Measurements from ENCODE around the gene GRK2.
A peak's percentile ranks its signal among the peaks of the same experiment; 100 is the strongest.

Gene GRK2

DNA sequence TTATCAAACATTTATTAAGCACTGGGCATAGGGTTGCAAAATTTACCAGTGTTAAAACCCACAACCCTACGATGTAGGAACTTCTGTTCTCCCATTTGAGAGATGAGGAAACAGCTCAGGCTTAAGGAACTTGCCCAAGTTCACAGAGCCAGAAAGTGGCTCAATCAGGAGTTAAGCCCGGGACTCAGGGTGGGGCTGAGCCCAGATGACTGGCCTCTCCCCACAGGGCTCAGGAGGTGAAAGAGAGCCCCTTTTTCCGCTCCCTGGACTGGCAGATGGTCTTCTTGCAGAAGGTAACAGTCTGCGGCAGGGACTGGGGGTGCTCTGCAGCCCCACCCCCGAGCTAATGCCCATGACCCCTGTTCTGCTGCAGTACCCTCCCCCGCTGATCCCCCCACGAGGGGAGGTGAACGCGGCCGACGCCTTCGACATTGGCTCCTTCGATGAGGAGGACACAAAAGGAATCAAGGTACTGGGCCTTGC, 17.2 kb downstream of the GRK2 start:
- no peak for DNase-seq

DNA sequence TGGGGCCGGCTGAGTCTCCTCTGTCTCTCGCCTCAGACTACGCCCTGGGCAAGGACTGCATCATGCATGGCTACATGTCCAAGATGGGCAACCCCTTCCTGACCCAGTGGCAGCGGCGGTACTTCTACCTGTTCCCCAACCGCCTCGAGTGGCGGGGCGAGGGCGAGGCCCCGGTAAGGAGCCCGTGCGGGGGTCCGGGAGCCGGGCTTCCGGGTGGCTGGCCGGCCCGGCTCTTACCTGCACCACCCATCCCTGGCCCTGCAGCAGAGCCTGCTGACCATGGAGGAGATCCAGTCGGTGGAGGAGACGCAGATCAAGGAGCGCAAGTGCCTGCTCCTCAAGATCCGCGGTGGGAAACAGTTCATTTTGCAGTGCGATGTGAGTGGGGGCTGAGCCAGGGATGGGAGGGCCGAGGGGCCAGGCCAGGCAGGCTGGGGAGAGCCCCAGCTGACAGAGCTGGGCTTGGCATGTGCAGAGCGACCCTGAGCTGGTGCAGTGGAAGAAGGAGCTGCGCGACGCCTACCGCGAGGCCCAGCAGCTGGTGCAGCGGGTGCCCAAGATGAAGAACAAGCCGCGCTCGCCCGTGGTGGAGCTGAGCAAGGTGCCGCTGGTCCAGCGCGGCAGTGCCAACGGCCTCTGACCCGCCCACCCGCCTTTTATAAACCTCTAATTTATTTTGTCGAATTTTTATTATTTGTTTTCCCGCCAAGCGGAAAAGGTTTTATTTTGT, 18.7 kb downstream of the GRK2 start:
- no peak for DNase-seq

DNA sequence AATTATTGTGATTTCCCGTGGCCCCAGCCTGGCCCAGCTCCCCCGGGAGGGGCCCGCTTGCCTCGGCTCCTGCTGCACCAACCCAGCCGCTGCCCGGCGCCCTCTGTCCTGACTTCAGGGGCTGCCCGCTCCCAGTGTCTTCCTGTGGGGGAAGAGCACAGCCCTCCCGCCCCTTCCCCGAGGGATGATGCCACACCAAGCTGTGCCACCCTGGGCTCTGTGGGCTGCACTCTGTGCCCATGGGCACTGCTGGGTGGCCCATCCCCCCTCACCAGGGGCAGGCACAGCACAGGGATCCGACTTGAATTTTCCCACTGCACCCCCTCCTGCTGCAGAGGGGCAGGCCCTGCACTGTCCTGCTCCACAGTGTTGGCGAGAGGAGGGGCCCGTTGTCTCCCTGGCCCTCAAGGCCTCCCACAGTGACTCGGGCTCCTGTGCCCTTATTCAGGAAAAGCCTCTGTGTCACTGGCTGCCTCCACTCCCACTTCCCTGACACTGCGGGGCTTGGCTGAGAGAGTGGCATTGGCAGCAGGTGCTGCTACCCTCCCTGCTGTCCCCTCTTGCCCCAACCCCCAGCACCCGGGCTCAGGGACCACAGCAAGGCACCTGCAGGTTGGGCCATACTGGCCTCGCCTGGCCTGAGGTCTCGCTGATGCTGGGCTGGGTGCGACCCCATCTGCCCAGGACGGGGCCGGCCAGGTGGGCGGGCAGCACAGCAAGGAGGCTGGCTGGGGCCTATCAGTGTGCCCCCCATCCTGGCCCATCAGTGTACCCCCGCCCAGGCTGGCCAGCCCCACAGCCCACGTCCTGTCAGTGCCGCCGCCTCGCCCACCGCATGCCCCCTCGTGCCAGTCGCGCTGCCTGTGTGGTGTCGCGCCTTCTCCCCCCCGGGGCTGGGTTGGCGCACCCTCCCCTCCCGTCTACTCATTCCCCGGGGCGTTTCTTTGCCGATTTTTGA, 19.5 kb downstream of the GRK2 start:
- no peak for DNase-seq

DNA sequence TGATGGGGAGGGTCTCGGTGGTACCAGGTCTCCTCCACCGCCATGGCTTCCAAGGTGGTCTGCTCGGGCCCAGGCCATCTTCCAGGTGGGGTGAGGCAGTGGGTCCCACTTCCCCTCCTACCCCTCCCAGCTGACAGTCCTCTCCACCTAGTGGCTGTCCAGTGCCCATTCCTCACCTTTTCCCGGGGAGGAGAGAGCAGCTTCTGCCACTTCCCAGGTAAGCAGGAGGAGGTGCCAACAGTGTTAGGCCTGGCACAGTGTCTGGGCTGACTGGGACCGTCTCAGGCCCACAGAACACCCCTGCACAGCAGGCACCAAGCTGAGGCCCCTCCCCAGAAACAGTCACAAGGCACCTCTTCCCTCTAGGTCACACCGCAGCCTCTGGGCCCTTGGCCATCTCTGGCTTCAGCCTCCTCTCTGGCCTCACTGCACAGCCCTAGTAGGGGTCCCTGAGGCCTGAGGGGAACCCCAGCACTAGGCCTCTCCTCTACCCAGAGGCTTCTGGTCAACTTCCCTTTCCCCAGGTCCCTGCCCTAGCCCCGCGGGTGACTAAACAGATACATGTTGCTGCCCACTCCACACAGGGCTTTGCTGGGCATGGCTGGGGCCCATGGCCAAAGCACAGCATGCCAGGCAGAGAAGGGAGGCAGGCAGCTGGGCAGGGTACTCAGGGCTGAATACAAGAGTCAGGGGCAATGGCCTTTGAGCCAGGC, 20.5 kb downstream of the GRK2 start:
- no peak for DNase-seq

DNA sequence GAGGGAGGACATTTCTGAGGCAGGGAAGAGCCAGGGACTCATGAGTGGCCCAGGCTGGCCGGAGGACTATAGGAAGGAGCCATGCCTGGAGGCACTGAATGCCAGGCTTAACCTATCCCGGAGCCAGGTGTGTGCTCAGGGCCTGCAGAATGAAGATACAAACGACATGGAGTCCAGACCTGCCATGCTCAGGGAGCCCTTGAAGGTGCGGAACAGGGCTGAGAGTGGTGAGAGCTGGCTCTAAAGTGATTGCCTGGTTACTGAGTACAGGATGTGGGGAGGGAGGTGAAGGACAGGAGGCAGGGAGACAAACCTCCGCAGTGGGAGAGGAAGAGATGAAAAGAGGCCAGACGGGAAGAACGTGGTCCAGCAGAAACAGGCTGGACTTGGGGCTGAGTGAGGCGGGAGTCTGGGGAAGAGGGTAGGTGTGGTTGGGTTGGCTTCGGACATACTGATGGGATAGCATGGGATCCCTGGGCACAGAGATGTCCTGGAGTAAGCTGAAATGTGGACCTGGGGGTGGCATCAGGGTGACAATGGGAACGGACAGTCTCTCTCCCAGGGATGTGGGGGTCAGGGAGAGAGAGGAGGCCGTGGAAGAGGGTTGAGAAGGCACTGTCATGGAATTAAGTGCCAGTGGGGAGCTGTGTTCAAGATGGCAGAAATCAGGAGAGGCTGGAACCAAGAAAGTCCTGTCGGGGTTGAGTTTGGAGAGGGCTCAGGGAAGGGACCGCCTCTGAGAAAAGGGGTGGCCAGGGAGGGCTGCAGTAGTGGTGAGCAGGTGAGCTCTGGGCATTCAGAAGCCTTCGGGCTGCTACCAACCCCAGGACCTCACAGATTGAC, 21.3 kb downstream of the GRK2 start:
- DNase-seq, result no peak

DNA sequence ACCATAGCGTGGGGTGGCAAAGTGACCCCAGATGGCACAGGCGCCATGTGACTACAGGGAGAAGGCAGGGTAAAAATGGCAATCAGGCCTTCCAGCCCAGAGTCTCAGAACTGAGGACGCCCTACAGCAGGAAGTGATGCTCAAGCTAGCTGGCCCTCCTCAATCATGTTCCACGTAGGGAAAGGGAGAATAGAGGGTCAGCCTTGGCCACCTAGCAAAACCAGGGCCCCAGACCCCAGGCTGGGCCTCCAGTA, 21.9 kb downstream of the GRK2 start:
- DNase-seq, result no peak

DNA sequence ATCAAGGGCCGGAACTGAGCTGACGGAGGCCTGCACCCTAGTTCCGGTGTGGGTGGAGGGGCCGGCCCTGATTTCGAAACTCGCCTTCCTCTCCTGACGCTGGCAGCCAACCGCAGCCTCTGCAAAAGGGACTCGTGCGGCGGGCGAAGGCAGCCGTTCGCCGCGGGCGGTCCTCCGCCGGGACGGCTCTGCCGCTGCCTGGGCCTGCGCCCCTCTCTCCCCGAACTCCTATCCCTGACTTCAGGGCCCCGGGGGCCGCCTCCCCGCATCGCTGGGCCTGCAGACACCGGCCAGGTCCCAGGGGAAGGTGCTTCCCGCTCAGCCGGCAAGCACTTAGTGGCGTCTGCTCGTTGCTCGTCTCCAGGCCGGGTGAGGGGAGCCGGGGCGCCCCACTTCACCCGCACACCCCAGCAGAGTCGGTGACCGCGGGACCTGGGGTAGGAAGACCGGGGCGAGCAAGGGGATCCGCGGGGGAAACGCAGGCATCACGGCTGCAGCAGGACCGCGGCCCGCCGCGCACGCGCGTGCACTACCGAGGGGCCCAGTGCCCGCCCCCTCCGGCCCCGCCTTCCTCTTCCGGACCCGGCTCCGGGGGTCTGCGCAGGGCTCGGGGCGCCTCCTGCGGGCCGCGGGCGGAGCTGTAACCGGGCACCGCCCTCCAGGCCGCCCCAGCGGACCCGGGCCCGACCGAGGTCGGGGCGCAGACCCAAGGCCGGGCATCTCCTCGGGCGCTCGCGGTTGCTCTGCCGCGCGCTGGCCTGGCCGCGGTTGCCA, 22.4 kb downstream of the GRK2 start:
- peak; percentile 85 for DNase-seq

DNA sequence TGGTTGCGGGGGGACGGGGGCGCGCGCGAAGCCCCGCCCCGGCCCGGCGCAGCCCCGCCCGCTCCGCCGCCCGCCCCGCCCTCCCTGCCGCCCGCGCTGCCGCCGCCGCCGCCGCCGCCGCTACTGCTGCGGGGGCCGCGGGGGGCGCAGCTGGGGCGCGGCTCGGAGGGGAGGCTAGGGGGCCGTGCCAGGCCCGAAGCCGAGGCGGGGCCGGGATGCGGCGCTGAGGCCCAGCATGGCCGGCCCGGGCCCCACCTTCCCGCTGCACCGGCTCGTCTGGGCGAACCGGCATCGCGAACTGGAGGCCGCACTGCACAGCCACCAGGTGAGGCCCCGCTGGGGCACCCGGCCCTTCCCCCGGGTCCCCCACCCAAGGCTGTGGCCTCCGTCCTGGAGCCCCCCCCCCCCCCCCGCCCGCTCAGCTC, 23.0 kb downstream of the GRK2 start, which contains the start of gene ANKRD13D:
ANKRD13D (plus strand) TSS at position 78 of the 425 bp plus-strand sequence; CDS start at position 236, 158 bp downstream.
- DNase-seq, result no peak

DNA sequence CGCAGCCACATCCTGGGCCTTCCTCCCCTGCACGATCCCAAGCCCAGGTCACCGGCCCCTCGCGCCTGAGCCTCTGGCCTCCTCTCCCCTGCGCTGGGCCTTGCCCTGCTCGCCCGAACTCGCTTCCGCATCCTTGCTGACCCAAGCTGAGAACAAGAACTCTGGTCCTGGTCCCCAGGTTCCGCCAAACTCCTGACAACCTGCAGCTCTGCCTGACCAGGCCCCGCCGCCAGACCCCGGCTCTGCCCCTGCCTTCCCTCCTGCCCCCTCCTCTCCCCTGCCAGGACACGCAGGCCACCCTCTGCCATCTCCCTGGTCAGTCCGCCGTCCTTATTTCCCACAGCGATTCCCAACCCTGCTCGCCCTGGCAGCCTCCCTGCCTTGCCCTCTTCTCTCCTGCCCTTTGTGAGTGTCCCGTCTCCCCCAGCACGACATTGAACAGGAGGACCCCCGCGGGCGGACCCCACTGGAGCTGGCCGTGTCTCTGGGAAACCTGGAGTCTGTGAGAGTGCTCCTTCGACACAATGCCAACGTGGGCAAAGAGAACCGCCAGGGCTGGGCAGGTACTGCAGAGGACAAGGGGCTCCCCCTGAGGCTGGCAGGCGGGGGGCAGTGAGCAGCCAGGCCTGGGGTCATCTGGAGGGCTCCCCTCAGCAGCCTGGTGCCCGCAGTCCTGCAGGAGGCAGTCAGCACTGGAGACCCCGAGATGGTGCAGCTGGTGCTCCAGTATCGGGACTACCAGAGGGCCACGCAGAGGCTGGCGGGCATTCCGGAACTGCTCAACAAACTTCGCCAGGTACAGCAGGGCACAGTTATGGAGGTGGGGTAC, 23.6 kb downstream of the GRK2 start:
- no peak for DNase-seq

DNA sequence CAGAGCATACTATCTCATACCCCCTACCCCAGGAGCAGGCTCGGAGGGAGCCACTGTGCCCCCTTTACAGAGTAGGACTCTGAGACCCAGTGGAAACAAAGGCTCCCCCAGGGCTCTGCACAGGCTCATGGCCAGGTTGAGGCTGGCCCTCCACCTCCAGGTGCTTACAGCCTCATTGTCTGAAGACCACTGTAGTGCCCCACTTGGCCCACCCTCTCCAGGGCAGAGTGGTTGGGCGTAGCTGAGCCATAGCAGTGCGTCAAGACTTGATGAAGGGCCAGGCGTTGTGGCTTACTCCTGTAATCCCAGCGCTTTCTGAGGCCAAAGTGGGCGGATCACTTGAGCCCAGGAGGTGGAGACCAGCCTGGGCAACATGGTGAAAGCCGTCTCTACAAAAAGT, 24.5 kb downstream of the GRK2 start:
- DNase-seq, result no peak

DNA sequence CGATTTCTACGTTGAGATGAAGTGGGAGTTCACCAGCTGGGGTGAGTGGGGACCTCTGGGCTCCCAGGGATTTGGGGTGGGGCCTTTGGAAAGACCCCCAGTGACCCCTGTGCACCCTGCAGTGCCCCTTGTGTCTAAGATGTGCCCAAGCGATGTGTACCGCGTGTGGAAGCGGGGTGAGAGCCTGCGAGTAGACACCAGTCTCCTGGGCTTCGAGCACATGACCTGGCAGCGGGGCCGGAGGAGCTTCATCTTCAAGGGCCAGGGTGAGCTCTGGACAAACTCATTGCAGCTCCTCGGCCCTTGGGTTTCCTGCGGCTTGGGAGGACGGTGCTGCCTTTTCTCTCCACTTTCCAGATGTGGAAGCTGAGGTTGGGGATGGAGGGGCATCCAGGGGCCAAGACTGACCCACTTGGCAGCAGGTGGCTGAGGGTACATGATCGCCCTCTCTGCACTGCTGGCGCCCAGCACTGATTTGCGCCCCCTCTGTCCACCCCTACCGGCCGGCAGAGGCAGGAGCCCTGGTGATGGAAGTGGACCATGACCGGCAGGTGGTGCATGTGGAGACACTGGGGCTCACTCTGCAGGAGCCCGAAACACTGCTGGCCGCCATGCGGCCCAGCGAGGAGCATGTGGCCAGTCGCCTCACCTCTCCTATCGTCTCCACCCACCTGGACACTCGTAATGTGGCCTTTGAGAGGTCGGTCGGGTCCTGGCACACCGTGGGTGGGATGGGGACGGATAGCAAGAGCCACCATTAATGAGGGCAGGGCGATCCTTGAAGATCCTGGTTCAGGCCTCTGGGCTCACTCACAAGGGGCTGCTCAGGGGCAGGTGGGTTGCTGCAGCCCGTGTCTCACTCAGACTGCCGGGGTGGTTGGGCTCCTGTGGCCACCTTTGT, 25.5 kb downstream of the GRK2 start:
- no peak for DNase-seq

DNA sequence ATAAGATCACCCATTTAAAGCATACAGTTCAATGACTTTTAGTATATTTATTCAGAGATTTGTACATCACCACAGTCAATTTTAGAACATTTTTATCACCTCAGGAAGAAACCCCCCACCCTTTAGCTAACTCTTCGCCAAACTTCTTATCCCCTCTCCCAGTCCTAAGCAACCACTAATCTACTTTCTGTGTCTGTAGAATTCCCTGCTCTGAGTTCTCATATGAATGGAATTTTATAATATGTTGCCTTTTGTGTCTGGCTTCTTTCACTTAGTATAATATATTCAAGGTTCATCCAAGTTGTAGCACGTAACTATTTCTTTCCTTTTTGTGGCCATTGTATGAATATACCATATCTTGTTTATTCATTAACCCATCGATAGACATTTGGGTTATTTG, 26.4 kb downstream of the GRK2 start:
- DNase-seq, result no peak

DNA sequence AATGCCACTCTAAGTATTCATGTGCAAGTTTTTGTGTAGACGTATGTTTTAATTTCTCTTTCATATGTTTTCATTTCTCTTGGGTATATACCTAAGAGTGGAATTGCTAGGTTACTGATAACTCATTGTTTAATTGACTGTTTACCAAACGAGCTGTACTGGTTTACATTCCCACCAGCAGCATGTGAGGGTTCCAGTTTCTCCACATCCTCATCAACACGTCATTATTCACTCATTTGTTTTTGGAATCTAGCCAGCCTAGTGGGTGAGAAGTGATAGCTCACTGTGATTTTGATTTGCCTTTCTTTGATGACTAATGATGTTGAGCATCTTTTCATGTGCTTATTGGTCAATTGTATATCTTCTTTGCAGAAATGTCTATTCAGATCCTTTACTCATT, 26.8 kb downstream of the GRK2 start:
- DNase-seq, result no peak

DNA sequence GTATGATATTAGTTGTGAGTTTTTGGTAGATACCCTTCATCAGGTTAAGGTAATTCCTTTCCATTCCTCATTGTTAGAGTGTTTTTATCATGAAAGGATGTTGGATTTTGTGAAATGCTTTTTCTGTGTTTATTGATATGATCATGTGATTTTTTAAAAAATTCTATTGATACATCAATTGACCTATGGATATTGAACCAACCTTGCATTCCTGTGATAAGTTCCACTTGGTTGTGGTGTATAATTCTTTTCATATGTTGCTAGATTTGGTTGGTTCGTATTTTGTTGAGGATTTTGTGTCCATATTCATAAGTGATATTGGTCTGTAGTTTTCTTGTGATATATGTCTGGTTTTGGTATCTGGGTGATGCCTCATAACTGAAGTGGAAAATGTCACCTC, 29.6 kb downstream of the GRK2 start:
- no peak for DNase-seq

DNA sequence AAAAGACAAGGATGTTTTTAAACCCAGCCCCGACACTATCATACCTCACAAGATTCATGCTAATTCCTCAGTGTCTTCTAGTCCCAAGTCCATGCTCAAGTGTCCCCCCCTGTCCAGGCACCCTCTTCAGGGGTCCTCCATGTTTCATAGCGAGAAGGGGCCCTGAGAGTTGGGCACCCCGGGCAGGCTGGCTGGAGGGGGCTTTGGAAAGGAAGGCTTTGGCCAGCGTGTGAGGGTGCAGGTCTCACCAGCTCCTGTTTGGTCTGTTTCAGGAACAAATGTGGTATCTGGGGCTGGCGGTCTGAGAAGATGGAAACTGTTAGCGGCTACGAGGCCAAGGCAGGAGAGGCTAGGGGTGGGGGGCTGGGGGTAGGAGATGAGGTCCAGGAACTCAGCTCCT, 32.5 kb downstream of the GRK2 start:
- DNase-seq, result no peak

DNA sequence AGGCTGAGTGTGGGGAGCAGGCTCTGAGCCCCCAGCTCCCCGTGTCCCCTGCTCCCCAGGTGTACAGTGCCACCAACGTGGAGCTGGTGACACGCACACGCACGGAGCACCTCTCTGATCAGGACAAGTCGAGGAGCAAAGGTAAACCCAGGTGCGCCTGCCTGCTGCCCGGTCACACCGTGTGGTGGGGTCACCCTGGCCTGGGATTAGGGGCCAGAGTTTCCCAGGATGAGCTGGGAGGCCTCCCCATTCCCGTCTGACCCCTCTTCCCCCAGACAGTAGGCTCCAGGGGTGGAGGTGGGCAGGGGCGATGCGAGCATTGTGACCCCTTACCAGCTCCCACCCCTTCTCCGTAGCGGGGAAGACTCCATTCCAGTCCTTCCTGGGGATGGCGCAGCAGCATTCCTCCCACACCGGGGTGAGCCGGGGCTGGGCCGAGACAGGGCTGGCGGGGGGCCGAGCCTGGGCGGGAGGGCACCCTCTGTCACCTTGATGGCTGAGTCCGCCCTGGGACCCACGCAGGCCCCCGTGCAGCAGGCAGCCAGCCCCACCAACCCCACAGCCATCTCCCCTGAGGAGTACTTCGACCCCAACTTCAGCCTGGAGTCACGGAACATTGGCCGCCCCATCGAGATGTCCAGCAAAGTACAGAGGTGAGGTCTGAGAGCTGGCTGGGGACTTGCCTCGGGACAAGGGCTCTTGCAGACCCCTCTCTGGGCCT, 33.4 kb downstream of the GRK2 start:
- no peak for DNase-seq

DNA sequence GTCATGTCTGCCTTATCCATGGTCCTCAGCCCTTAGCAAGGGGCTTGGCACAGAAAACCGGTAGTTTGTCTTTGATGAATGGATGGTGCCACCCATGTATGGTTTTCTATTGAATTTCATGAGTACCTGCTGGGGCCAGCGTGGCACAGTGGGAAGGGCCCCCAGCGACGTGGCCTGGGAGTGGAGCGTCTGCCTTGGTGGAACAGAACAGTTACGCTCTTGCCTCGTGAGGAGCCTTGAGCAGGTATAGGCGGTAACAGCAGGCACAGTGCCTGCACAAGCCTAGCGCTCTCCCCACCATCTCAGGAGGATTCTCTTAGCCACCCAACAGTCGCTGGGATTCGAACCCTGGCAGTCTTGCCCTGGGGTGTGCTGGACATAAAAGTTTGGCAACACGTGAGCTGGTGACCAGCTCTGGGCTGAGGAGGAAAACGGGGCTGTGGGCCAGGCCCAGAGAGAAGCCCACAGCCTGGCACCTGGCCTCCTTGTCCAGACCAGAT, 34.0 kb downstream of the GRK2 start:
- no peak for DNase-seq

DNA sequence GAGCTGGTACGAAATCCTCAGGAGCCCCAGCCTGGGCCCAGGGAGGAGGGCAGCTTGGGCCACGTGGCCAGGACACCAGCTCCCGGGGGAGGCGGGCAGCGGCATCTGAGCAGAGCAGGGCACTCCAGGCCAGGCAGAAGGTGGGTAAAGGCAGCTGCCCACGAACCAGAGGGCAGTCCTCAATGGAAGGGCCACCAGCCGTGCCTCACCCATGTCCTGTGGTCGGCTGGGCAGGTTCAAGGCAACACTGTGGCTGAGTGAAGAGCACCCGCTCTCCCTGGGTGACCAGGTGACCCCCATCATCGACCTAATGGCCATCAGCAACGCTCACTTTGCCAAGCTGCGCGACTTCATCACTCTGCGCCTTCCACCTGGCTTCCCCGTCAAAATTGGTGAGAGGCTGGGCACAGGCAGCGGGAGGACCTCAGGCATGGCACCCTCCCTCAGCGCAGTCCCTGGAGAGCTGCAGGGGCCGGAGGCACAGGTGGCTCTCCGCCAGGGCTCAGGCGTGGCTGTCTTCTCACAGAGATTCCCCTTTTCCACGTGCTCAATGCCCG, 34.6 kb downstream of the GRK2 start:
- DNase-seq, result no peak

Measured in activated effector memory CD4-positive, alpha-beta T cell treated with Interleukin-2 at 50 U/mL for 16 hours (primary cell).